Measurements from ENCODE around the gene TRAF3.
A peak's percentile ranks its signal among the peaks of the same experiment; 100 is the strongest.

The TRAF3 gene

DNA sequence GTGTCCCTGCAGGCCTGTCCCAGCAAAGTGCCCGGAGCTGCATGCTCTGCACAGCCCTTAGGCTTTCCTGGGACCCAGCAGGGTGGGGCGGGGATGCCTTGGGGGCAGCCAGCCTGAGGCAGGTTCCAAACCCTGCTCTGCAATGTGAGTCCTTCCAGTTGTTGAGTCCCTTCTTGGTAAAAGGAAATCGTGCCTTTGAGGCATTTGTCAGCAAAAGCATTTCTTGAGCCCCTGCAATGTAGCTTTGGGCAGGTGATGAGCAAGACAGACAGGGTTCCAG lies 38.1 kb upstream of the TRAF3 start:
- H4K20me1 ChIP-seq (ENCODE audit: insufficient read depth, low read length): no peaks in the 10 kb centered on the region
- DNase-seq (no peak), ATAC-seq (ENCODE audit: insufficient read depth, low read depth) (peak; percentile 24; the same call in 1 of the 3 replicates)
- no peaks in the 10 kb centered on the region for H3K79me2 ChIP-seq (ENCODE audit: insufficient read depth, low read length)
- H3K9ac ChIP-seq (ENCODE audit: low read depth, low read length): no peak overlapping the region
- no peaks in the 10 kb centered on the region for H3K27me3 ChIP-seq (ENCODE audit: insufficient read depth, low read length, poor library complexity)
- H3K9me3 ChIP-seq (ENCODE audit: insufficient read depth, low read length, severe bottlenecking): peaks cover 16% of the 10 kb centered on the region
- H3K27ac ChIP-seq (ENCODE audit: low read length): no peak overlapping the region
- no peak overlapping the region for H3K4me2 ChIP-seq (ENCODE audit: insufficient read depth, low read length)
- no peaks in the 10 kb centered on the region for H3K4me1 ChIP-seq (ENCODE audit: insufficient read depth, low read length)
- H3K4me3 ChIP-seq (ENCODE audit: low read depth in 1 of 2, low read length in 2 of 2): no peak overlapping the region
- TF ChIP-seq EZH2 (IDR thresholded peaks at IDR 0.05; ENCODE audit: borderline replicate concordance, low read depth, low read length, severe bottlenecking): no peak
- TF ChIP-seq, protein P1, sequence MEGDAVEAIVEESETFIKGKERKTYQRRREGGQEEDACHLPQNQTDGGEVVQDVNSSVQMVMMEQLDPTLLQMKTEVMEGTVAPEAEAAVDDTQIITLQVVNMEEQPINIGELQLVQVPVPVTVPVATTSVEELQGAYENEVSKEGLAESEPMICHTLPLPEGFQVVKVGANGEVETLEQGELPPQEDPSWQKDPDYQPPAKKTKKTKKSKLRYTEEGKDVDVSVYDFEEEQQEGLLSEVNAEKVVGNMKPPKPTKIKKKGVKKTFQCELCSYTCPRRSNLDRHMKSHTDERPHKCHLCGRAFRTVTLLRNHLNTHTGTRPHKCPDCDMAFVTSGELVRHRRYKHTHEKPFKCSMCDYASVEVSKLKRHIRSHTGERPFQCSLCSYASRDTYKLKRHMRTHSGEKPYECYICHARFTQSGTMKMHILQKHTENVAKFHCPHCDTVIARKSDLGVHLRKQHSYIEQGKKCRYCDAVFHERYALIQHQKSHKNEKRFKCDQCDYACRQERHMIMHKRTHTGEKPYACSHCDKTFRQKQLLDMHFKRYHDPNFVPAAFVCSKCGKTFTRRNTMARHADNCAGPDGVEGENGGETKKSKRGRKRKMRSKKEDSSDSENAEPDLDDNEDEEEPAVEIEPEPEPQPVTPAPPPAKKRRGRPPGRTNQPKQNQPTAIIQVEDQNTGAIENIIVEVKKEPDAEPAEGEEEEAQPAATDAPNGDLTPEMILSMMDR (IDR thresholded peaks at IDR 0.05; ENCODE audit: borderline replicate concordance, extremely low read depth, low read length, poor library complexity, severe bottlenecking): no peak
- H2AFZ ChIP-seq (ENCODE audit: low read depth, low read length): no peak overlapping the region
- H3K36me3 ChIP-seq (ENCODE audit: insufficient read depth, low read length): no peaks in the 10 kb centered on the region

DNA sequence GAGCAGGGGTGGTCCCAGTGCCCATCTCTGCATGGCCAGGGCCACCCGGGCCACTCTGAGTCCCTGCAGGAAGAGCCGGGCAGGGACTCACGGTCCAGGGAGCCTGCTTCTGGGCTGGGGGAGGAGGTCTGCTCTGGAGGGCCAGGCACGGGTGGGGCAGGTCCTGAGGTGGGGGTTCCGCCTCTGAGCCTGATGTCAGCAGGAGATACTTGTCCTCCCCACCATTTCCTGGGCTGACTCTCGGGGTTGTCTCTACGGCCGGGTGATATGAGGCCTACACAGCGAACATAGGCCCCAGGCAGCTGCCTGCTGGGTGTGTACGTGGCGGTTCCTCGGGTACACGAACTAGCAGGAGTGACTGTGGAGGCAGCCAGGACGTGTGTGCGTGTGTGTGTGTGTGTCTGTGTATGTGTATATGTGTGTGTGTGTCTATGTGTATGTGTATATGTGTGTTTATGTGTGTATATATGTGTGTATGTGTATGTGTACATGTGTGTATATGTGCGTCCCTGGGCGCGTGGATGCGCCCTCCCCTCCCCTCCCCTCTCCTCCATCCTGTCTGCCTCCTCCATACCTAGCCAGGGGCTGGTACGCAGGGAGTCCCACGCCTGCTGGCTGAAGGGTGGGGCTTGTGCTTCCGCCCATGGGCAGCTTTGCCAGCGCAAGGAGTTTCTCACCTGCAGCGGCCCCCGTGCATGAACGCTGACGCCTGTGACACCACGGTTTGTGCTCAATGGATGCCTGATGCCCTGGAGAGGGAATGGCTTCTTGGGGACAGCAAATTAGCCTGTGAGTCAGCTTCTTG lies 30.4 kb upstream of the TRAF3 start:
- no peak overlapping the region for H2AFZ ChIP-seq (ENCODE audit: low read depth, low read length)
- H3K79me2 ChIP-seq (ENCODE audit: insufficient read depth, low read length): no peaks in the 10 kb centered on the region
- no peak overlapping the region for H3K27ac ChIP-seq (ENCODE audit: low read length)
- DNase-seq: no peak
- H3K9ac ChIP-seq (ENCODE audit: low read depth, low read length): no peak overlapping the region
- ATAC-seq (ENCODE audit: insufficient read depth, low read depth): peak; percentile 19; the same call in 1 of the 3 replicates
- no peaks in the 10 kb centered on the region; the same call in 1 of the 2 replicates for H4K20me1 ChIP-seq (ENCODE audit: insufficient read depth, low read length)
- H3K9me3 ChIP-seq (ENCODE audit: insufficient read depth, low read length, severe bottlenecking): peaks cover 10% of the 10 kb centered on the region
- H3K4me3 ChIP-seq (ENCODE audit: low read depth in 1 of 2, low read length in 2 of 2): no peak overlapping the region
- H3K4me2 ChIP-seq (ENCODE audit: insufficient read depth, low read length): no peak overlapping the region
- H3K27me3 ChIP-seq (ENCODE audit: insufficient read depth, low read length, poor library complexity): no peaks in the 10 kb centered on the region
- H3K36me3 ChIP-seq (ENCODE audit: insufficient read depth, low read length): no peaks in the 10 kb centered on the region
- TF ChIP-seq, protein P1 (IDR thresholded peaks at IDR 0.05; ENCODE audit: borderline replicate concordance, extremely low read depth, low read length, poor library complexity, severe bottlenecking): no peak
- TF ChIP-seq EZH2 (IDR thresholded peaks at IDR 0.05; ENCODE audit: borderline replicate concordance, low read depth, low read length, severe bottlenecking): no peak
- H3K4me1 ChIP-seq (ENCODE audit: insufficient read depth, low read length): no peaks in the 10 kb centered on the region

DNA sequence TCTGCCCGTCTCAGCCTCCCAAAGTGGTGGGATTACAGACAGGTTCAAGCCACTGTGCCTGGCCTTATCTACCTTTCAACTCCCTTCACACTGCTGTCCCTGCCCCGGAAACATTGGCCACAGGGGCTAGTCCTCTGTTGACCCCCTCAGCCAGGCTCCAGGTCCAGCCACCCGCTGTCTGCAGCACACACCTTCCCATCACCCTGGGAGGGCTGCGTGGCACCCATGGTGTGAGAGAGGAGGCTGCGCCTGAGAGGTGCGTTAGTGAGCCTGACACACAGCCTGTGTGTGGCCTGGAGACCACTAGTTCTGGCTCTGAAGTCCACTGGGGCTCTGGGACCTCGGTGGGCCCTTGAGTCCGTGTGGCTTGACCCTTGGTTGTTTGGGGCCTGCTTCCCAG lies 28.4 kb upstream of the TRAF3 start:
- ATAC-seq (ENCODE audit: insufficient read depth, low read depth) (no peak), DNase-seq (no peak)
- H3K27me3 ChIP-seq (ENCODE audit: insufficient read depth, low read length, poor library complexity): no peaks in the 10 kb centered on the region
- H3K36me3 ChIP-seq (ENCODE audit: insufficient read depth, low read length): no peaks in the 10 kb centered on the region
- H3K4me2 ChIP-seq (ENCODE audit: insufficient read depth, low read length): no peak overlapping the region
- TF ChIP-seq, protein P1 (IDR thresholded peaks at IDR 0.05; ENCODE audit: borderline replicate concordance, extremely low read depth, low read length, poor library complexity, severe bottlenecking): no peak
- no peak for TF ChIP-seq EZH2 (IDR thresholded peaks at IDR 0.05; ENCODE audit: borderline replicate concordance, low read depth, low read length, severe bottlenecking)
- no peaks in the 10 kb centered on the region for H3K9me3 ChIP-seq (ENCODE audit: insufficient read depth, low read length, severe bottlenecking)
- no peak overlapping the region for H3K9ac ChIP-seq (ENCODE audit: low read depth, low read length)
- H3K27ac ChIP-seq (ENCODE audit: low read length): no peak overlapping the region
- no peaks in the 10 kb centered on the region; the same call in 1 of the 2 replicates for H4K20me1 ChIP-seq (ENCODE audit: insufficient read depth, low read length)
- no peak overlapping the region for H2AFZ ChIP-seq (ENCODE audit: low read depth, low read length)
- H3K4me1 ChIP-seq (ENCODE audit: insufficient read depth, low read length): no peaks in the 10 kb centered on the region
- no peak overlapping the region for H3K4me3 ChIP-seq (ENCODE audit: low read depth in 1 of 2, low read length in 2 of 2)
- H3K79me2 ChIP-seq (ENCODE audit: insufficient read depth, low read length): no peaks in the 10 kb centered on the region

All from DND-41 (cell line).